NCI-H1417 treated with DMSO at 0.1 percent for 48 hours (cell line): ENCODE measurements around the gene KIF16B.
"Not testable (repeated sequence)": the region's sequence is repeated elsewhere in the genome, so short reads cannot be mapped to it uniquely, and the experiment has no call there.

Experiments
- DNase-seq: peaks from one replicate; lab custom pipeline; 2025; lab: John Stamatoyannopoulos, UW

The KIF16B gene

GRCh38 chr20:16553684-16554083 lies 19.6 kb downstream of the KIF16B start:
- DNase-seq = no peak

GRCh38 chr20:16553101-16553500 lies 20.1 kb downstream of the KIF16B start:
- no peak for DNase-seq

DNA sequence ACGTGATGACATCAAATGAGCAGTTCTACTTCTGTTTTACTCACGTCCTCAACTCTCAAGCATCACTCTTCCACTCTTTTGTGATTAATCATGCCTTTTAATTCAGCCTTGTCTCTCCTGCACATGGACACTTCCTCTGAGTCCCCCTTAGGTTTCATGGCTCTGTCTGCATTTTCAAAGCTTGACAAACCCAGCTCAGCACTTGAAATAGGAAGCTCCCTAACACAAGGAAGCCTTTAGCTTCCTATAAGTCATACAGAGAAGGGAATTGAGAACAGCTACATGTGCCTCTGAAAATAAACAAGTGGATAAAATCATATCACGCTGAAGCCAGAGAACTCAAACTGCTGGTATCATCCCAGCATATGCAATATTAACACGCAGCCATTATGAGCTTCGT lies 21.2 kb downstream of the KIF16B start:
- DNase-seq = no peak

DNA sequence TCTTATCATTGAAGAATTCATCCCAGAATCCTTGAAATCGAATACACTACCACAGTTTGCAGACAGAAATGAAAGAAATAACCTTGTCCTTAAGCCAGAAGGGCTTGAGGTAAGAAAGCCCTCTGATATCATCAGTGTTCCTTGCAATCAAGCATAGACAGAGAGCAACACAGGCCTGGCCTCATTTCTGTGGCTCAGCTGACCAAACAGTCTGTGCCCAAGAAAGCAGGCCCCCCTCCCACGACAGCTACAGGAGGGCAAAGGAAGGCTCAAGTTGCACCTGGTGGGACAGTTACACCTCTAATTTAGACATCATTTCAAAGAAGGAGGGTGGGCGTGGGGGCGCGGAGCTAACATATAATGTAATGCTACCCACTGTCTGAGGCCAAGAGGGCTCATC lies 21.6 kb downstream of the KIF16B start:
- no peak for DNase-seq

- DNase-seq = no peak
Observed at GRCh38 chr20:16548068-16548672, 25.1 kb downstream of the KIF16B start.

GRCh38 chr20:16544949-16545348 lies 28.3 kb downstream of the KIF16B start:
- DNase-seq = no peak

GRCh38 chr20:16542477-16542876 lies 30.8 kb downstream of the KIF16B start:
- no peak for DNase-seq

DNA sequence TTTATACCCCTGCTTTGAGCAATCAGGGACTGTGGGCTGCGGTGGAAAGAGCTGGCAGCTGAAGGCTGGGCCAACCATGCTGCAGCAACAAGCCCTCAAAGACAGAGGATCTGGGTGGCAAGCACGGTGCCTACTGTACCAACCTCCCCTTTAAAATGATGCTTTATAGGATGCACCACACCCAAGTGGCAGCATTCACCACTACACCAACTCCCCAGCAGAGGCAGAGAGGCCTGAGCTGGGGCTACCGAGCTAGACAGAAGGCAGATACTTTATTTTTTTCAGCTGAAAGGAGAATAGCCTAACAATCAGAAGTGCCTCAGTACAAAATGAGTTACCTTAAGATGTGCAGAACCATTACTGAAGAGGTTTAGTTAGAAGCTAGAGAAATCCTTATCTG lies 31.4 kb downstream of the KIF16B start:
- DNase-seq = no peak

GRCh38 chr20:16541226-16541625 lies 32.0 kb downstream of the KIF16B start:
- DNase-seq = no peak

DNA sequence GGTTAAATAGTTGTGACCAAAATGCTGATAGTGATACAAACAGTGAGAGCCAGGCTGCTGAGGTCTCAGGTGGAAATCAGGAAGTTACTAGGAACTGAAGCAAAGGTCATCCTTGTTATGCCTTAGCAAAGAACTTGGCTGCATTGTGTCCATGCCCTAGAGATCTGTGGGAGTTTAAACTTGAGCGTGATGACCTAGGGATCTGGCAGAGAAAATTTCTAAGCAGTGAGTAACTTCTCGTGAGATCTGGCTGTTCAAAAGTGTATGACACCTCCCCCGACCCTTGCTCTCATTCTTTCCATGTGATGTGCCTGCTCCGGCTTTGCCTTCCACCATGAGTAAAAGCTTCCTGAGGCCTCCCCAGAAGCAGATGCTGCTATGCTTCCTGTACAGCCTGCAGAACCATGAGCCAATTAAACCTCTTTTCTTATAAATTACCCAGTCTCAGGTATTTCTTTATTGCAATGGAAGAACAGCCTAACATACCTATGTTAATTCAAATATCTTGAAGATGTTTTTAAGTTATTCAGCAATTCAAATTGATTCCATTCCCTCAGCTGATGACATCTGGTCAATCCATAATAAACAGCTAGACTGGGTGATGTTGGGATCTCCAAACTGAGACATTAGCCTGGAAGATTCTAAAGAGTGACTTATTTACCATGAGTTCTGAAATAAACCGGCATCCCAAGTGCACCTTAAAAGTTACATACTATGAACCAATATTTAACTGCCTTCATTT lies 33.8 kb downstream of the KIF16B start:
- no peak for DNase-seq

DNA sequence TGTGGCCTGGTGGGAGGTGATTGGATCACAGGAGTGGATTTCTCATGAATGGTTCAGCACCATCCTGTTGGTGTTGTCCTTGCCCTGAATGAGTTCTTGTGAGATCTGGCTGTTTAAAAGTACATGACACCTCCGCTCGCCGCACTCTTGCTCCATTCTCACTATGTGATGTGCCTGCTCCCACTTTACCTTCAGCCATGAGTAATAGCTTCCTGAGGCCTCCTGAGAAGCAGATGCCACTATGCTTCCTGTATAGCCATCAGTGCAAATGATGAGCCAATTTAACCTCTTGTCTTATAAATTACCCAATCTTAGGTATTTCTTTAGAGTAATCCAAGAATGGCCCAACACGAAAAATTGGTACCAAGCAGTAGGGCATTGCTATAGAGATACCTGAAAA lies 34.5 kb downstream of the KIF16B start:
- no peak for DNase-seq

DNA sequence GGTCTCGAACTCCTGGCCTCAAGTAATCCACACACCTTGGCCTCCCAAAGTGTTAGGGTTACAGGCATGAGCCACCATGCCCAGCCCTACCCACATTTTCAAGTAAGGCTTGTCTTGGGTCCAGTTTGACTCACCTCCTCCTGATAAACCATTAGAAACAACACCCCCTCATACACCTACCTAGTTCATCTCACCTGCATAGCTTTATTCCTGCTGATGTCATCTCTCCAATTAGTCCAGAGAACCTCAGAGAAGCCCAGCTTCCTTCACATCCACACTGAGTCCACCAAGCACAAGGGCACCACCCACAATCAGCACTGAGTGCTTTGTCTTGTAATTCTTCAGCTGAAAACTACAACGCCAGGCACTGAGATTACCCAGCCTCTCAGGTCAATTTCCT lies 35.3 kb downstream of the KIF16B start:
- DNase-seq = no peak

DNA sequence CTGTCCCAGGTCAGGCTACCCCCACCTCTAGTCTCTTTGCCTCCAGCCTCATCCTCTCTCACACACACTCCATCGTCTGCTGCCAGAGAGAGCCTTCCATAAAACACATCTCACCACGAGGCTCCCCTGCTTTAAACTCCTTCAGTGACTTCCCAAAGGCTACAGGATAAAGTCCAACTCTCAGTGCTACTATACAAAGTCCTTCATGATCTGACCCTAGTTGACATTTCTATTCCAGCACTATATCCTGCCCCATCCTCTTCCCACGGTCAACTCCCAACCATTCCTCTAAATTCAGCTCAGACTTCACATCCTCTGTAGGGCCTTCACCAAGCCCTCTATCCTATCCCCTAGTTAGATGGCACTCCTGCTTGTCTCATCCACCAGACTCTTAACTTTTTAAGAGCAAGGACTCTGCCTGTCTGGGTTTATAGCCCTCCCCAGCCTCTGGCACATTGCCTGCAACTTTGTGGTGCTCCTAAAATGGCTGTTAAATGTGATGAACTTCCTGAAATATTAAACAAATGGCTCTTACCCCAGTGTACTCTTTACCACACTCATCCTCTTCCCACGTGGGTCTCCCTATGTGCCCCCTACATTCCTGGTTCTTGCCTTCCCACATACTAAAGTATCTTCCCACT lies 36.1 kb downstream of the KIF16B start:
- DNase-seq = no peak

DNA sequence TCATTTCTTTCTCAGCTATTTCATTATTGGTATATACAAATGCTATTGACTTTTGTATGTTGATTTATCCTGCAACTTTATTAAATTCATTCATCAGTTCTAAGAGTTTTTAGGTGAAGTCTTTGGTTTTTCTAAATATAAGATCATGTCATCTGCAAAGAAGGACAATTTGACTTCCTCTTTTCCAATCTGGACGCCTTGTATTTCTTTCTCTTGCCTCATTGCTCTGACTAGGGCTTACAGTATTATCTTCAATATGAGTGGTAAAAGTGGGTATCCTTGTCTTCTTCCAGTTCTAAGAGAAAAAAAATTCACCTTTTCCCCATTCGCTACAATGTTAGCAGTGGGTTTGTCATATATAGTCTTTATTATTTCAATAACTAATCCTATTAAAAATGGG lies 38.0 kb downstream of the KIF16B start:
- no peak for DNase-seq

DNA sequence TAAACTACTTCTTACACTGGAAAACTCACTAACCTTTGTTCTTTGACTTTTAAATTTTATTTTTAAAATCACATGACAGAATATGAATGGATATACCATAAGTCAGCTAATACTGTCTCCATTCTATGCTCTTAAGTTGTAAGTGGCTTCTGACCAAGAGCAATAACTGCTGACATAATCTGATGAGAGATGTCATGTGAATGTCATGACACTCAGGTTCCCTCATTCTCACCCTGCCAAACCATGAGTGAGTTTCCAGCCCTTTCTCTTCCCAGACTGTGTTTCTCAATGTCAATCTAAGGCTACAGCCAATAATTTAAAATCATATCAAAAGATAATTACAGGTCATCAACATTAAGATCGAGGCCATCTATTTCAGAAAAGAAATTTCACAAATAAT lies 39.7 kb downstream of the KIF16B start:
- DNase-seq = no peak

DNA sequence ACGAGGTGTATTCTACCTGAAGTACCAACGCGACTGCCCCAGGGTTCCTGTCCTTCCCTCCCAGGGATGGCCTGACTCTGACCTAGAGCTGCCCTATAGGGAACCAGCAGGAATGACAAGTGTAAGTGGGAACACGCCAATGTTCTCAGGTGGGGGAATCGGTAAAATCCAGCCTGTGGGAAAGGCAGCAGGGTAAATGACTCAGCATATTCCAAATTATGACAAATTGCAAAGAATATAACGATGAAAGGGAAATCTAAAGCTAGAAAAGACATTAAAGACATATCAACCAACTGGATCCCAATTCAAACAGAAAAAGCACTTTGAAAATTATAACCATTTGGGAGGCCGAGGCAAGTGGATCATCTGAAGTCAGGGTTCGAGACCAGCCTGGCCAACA lies 41.8 kb downstream of the KIF16B start:
- no peak for DNase-seq

DNA sequence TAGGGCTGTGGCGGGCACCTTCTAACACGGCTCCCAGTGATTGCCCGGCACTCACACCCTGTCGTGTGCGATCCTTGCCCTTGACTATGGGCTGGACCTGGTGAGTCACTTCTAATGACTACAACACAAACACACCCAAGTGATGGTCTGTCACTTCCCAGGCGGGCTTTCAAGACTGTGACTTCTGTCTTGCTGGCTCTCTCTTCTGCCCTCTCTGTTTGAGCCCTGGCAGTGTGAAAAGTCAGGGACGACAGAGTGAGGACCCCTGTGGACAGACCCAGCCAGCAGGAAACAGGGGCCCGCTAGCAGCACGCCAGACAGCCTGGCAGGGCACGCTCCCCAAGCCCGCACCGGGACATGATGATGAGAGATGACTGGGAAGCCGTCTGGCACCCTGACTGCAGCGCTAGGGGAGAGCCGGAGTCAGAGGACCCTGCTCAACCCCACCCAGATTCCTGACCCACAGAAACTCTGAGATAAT lies 43.0 kb downstream of the KIF16B start:
- no peak for DNase-seq

DNA sequence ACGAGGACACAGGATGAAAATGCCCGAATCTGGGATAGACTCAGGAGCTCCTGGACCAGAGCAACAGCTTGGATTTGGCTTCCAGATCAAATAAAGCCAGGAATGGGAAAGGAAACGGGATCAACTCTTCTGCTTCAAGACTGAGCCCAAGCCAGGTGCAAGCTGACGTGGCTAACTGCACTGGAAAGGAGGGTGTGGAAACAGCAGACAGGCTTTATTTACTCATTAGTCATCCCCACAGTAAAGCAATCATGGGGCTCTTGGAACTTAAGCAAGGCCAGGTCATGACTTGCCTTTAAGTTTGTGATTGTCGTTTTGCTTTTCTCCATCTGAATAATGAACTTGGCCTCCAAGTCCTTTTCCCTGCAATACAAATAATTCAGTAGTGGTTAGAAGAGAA lies 45.2 kb downstream of the KIF16B start:
- DNase-seq = peak; percentile 56

DNA sequence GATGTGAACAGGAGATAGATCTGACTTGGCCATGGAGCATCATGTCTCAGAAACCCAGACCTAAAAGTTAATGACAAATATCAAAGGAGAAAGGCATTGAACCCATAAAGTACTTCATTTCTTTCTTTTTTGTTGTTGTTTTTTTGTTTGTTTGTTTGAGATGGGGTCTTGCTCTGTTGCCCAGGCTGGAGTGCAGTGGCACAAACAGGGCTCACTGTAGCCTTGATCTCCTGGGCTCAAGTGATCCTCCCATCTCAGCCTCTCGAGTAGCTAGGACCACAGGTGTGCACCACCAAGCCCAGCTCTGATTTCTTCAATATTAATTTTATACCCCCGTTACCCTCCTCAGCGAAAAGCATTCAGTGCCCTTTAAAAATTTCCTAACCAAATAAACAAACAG lies 45.8 kb downstream of the KIF16B start:
- DNase-seq = no peak

DNA sequence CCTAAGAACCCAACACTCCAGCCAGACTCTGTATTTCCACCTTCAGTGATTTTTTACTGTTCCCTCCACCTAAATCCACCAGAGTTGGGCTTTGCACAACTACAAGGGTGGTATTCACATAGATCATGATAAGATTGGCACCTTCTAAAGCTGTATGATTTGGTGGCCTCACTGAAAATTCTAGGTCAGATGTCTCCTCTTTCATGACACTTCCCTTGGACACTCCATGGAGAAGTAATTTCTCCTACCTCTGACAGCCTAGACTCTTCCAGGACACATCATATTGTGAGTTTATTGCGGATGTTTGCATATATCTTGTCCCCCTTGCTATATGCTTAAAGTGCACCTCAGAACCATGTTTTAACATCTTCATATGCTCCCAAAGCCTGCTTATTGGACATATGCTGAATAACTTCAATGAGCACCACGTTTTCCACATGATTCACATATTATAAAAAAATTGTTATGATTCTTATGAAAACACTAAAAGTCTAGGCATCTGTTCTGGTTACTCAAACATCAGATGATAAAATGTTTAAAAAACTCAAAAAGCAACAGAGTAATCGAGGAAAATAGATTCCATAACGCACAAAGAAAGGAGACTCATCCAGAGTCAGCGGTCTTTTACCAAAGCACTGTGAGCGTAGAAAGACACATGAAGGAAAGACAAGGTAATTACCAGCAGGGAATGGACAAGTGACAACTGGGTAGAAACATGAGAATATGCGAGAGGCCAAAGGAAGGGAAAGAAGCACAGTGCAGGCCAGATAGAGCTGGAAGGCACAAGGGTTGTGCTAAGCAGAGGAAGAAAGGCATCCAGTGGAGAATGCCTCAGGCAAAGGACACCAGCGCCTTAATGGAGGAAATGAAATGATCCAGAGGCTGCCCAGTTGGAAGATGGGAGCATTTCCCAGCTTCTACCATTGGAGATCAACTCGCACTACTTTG lies 46.5 kb downstream of the KIF16B start:
- no peak for DNase-seq

DNA sequence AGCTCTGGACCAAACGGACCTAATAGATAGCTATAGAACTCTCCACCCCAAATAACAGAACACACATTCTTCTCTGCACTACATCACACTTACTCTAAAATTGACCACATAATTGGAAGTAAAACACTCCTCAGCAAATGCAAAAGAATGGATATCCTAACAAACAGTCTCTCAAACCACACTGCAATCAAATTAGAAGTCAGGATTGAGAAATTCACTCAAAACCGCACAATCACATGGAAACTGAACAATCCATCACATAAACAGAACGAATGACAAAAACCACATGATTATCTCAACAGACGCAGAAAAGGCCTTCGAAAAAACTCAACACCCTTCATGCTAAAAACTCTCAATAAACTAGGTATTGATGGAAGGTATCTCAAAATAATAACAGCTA lies 50.6 kb downstream of the KIF16B start:
- DNase-seq = not testable (repeated sequence)

GRCh38 chr20:16520154-16520553 lies 53.1 kb downstream of the KIF16B start:
- no peak for DNase-seq
